ES-I3 (cell line): ENCODE results near the gene KIF5C.
"Not testable (repeated sequence)": the region's sequence is repeated elsewhere in the genome, so short reads cannot be mapped to it uniquely, and the experiment has no call there.

Experiments
- H3K36me3 ChIP-seq: 2 replicates; pipeline ENCODE4 v1.6.1; 2013; ENCODE audit warnings: mild to moderate bottlenecking, low read length, control low read depth, moderate library complexity; ENCODE audit not compliant: insufficient read depth
- H3K4me1 ChIP-seq: 2 replicates; pipeline ENCODE4 v1.6.1; 2013; ENCODE audit warnings: mild to moderate bottlenecking, control low read depth, low read length; ENCODE audit not compliant: insufficient read depth
- H3K9ac ChIP-seq: 2 replicates; pipeline ENCODE4 v1.6.1; 2013; ENCODE audit warnings: low read depth, mild to moderate bottlenecking, low read length, moderate library complexity
- H3K9me3 ChIP-seq: 2 replicates; pipeline ENCODE4 v1.6.1; 2013; ENCODE audit warnings: mild to moderate bottlenecking, low read length, moderate library complexity; ENCODE audit not compliant: control insufficient read depth, insufficient read depth

The KIF5C gene

GRCh38 chr2:148874868-148875341 is at the start of gene KIF5C:
Gene KIF5C, plus strand, starts transcription at chr2:148875227. Its CDS starts 391 bp downstream, at chr2:148875618.
- Histone ChIP-seq H3K4me1 (peaks cover 4% of the 10 kb centered on the region; the same call in 1 of the 2 replicates), H3K9ac (peak within 1 kb of the TSS; percentile 55), H3K9me3 (peaks cover 3% of the 10 kb centered on the region; the same call in 1 of the 2 replicates), H3K36me3 (0 out of 2 replicates have a peak, but pooled peaks cover 2% of the 10 kb centered on the region)

GRCh38 chr2:148826791-148827190 is 48.2 kb upstream of the KIF5C start:
- Histone ChIP-seq H3K4me1 (no peaks in the 10 kb centered on the region), H3K36me3 (0 out of 2 replicates have a peak, but pooled peaks cover 3% of the 10 kb centered on the region), H3K9ac (no peak overlapping the region), H3K9me3 (no peaks in the 10 kb centered on the region)

- Histone ChIP-seq H3K9me3 (no peaks in the 10 kb centered on the region), H3K9ac (no peak overlapping the region), H3K4me1 (no peaks in the 10 kb centered on the region), H3K36me3 (0 out of 2 replicates have a peak, but pooled peaks cover 3% of the 10 kb centered on the region)
Observed at GRCh38 chr2:148828941-148829340, 46.1 kb upstream of the KIF5C start.

GRCh38 chr2:148829618-148830017 is 45.4 kb upstream of the KIF5C start:
- Histone ChIP-seq H3K36me3 (0 out of 2 replicates have a peak, but pooled peaks cover 3% of the 10 kb centered on the region), H3K4me1 (no peaks in the 10 kb centered on the region), H3K9me3 (no peaks in the 10 kb centered on the region), H3K9ac (no peak overlapping the region)

- H3K4me1 ChIP-seq: no peaks in the 10 kb centered on the region
- H3K9me3 ChIP-seq: no peaks in the 10 kb centered on the region
- no peaks in the 10 kb centered on the region for H3K36me3 ChIP-seq
- H3K9ac ChIP-seq: no peak overlapping the region
Observed at GRCh38 chr2:148832637-148833036, 42.4 kb upstream of the KIF5C start.

- no peaks in the 10 kb centered on the region for H3K9me3 ChIP-seq
- no peaks in the 10 kb centered on the region for H3K36me3 ChIP-seq
- H3K4me1 ChIP-seq: no peaks in the 10 kb centered on the region
- no peak overlapping the region for H3K9ac ChIP-seq
Observed at GRCh38 chr2:148842050-148842449, 33.0 kb upstream of the KIF5C start.

GRCh38 chr2:148848146-148848545 is 26.9 kb upstream of the KIF5C start:
- Histone ChIP-seq H3K9ac (no peak overlapping the region), H3K36me3 (no peaks in the 10 kb centered on the region), H3K9me3 (no peaks in the 10 kb centered on the region), H3K4me1 (no peaks in the 10 kb centered on the region)

GRCh38 chr2:148853458-148853857 is 21.6 kb upstream of the KIF5C start:
- no peaks in the 10 kb centered on the region for H3K4me1 ChIP-seq

GRCh38 chr2:148860037-148860436 is 15.0 kb upstream of the KIF5C start:
- no peaks in the 10 kb centered on the region for H3K9me3 ChIP-seq
- H3K36me3 ChIP-seq: no peaks in the 10 kb centered on the region
- no peak overlapping the region for H3K9ac ChIP-seq
- no peaks in the 10 kb centered on the region for H3K4me1 ChIP-seq

More at GRCh38 chr2:148853458-148853857, 21.6 kb upstream of the KIF5C start:
- Histone ChIP-seq H3K9me3 (no peaks in the 10 kb centered on the region), H3K9ac (no peak overlapping the region), H3K36me3 (no peaks in the 10 kb centered on the region)

GRCh38 chr2:148861367-148861766 is 13.7 kb upstream of the KIF5C start:
- H3K9ac ChIP-seq: no peak overlapping the region
- no peaks in the 10 kb centered on the region for H3K4me1 ChIP-seq
- no peaks in the 10 kb centered on the region for H3K36me3 ChIP-seq
- no peaks in the 10 kb centered on the region for H3K9me3 ChIP-seq

GRCh38 chr2:148862478-148862877 is 12.5 kb upstream of the KIF5C start:
- H3K9me3 ChIP-seq, H3K4me1 ChIP-seq, H3K9ac ChIP-seq, H3K36me3 ChIP-seq: not testable (repeated sequence)

GRCh38 chr2:148865512-148865911 is 9.5 kb upstream of the KIF5C start:
- Histone ChIP-seq H3K36me3 (no peaks in the 10 kb centered on the region), H3K9me3 (no peaks in the 10 kb centered on the region), H3K9ac (no peak overlapping the region), H3K4me1 (no peaks in the 10 kb centered on the region)

GRCh38 chr2:148866091-148866490 is 8.9 kb upstream of the KIF5C start:
- Histone ChIP-seq H3K9me3 (no peaks in the 10 kb centered on the region), H3K9ac (no peak overlapping the region), H3K36me3 (no peaks in the 10 kb centered on the region), H3K4me1 (no peaks in the 10 kb centered on the region)

- H3K9ac ChIP-seq: no peak overlapping the region
- no peaks in the 10 kb centered on the region for H3K36me3 ChIP-seq
Observed at GRCh38 chr2:148867079-148867769, 7.8 kb upstream of the KIF5C start.

GRCh38 chr2:148875387-148876051 is 492 bp downstream of the KIF5C start:
- H3K9me3 ChIP-seq: peaks cover 5% of the 10 kb centered on the region
- H3K4me1 ChIP-seq: peaks cover 4% of the 10 kb centered on the region; the same call in 1 of the 2 replicates
- 0 out of 2 replicates have a peak, but pooled peaks cover 3% of the 10 kb centered on the region for H3K36me3 ChIP-seq
- H3K9ac ChIP-seq: peak overlapping the region; percentile 55

More at GRCh38 chr2:148867079-148867769, 7.8 kb upstream of the KIF5C start:
- H3K9me3 ChIP-seq: no peaks in the 10 kb centered on the region
- no peaks in the 10 kb centered on the region for H3K4me1 ChIP-seq
